K562 (cell line): ENCODE data around the gene ZNF865. TPM values are rescaled to one million over a fixed set of nuclear protein-coding genes. Genes with fewer than 3 reads are reported as not detected.

Experiments
- ATAC-seq: fragments of 200-7000 bp; cut with Tn5 transposase; 3 replicates; pipeline ENCODE4 v1.9.1; 2020; ENCODE audit warnings: moderate library complexity
- BruUV-seq: library from RNA; stranded (reverse); fragments of 400-500 nt; replicated peaks from 2 replicates; lab custom pipeline; 2021; lab: Mats Ljungman, UMichigan
- CTCF ChIA-PET: fragments of 300-600 bp; formaldehyde crosslinking; extraction: SDS; loops from one replicate; lab custom pipeline; 2021; ENCODE audit warnings: low intra/inter-chr PET ratio; lab: Yijun Ruan, JAX
- POLR2A ChIA-PET: fragments of 300-600, 350-650 bp; sonication (Branson Sonifier 250); formaldehyde crosslinking; extraction: SDS; loops from one replicate; lab custom pipeline; 2021; ENCODE audit warnings: antibody characterized with exemption, inconsistent platforms; lab: Yijun Ruan, JAX
- DNase-seq, 4 experiments: peaks; one replicate each; pipeline versions ENCODE4 v3.0.0 to v3.0.0-alpha.2; 2011 to 2018; ENCODE audit warnings: low spot score in 3 of 4, mixed read lengths in 3 of 4; ENCODE audit errors: extremely low read depth in 1 of 4
- FAIRE-seq: peaks from 2 replicates; lab custom pipeline; 2011; peaks lifted over from hg19 to GRCh38; lab: Jason Lieb, UNC
- H2AFZ ChIP-seq: 2 replicates; pipeline ENCODE4 v1.6.0; 2011; ENCODE audit warnings: low read depth, low read length, control low read depth, inconsistent platforms
- H3K27ac ChIP-seq: fragments of 200-600 bp; 3 replicates; pipeline ENCODE4 v1.8.0; 2011; ENCODE audit warnings: low read depth, mild to moderate bottlenecking, control low read depth, inconsistent platforms, low read length, moderate library complexity, mixed read lengths; ENCODE audit errors: extremely low read depth
- H3K27me3 ChIP-seq, 2 experiments: fragments of 300-600 bp in 1 of 2; 2 replicates in 1 of 2; 3 replicates in 1 of 2; pipeline versions ENCODE4 v1.6.0 to v1.8.0; 2011; ENCODE audit warnings: inconsistent platforms in 2 of 2, low read length in 2 of 2, mild to moderate bottlenecking in 1 of 2, mixed read lengths in 1 of 2, moderate library complexity in 1 of 2; ENCODE audit not compliant: control insufficient read depth in 2 of 2, insufficient read depth in 2 of 2
- H3K36me3 ChIP-seq: fragments of 300-600 bp; 3 replicates; pipeline ENCODE4 v1.8.0; 2011; ENCODE audit warnings: mild to moderate bottlenecking, low read length, inconsistent platforms; ENCODE audit not compliant: control insufficient read depth, insufficient read depth
- H3K4me1 ChIP-seq, 2 experiments: fragments of 200-600 bp in 1 of 2; replicated peaks in 1 of 2; 2 replicates in 1 of 2; 3 replicates in 1 of 2; pipeline versions ENCODE4 v1.5.1 to v1.8.0; 2011; ENCODE audit warnings: inconsistent platforms in 2 of 2, low read length in 2 of 2, mild to moderate bottlenecking in 1 of 2, mixed read lengths in 1 of 2, moderate library complexity in 1 of 2; ENCODE audit not compliant: control insufficient read depth in 2 of 2, insufficient read depth in 2 of 2
- H3K4me2 ChIP-seq: 2 replicates; pipeline ENCODE4 v1.6.1; 2011; ENCODE audit warnings: low read length, control low read depth, inconsistent platforms, mixed read lengths; ENCODE audit not compliant: insufficient read depth
- H3K4me3 ChIP-seq: fragments of 200-600 bp; sonication (generic), shearing (Covaris generic); 2 replicates; pipeline ENCODE4 v1.5.1; 2016; ENCODE audit warnings: control low read depth, inconsistent platforms
- H3K79me2 ChIP-seq: fragments of 200-600 bp; 3 replicates; pipeline ENCODE4 v1.8.0; 2011; ENCODE audit warnings: low read length, inconsistent platforms; ENCODE audit not compliant: control insufficient read depth, insufficient read depth
- H3K9ac ChIP-seq, 2 experiments: 2 replicates each; pipeline versions ENCODE4 v1.6.0 to v1.6.1; 2011; ENCODE audit warnings: low read depth in 2 of 2, low read length in 2 of 2, control low read depth in 1 of 2, inconsistent platforms in 1 of 2, mild to moderate bottlenecking in 1 of 2, mixed read lengths in 1 of 2; ENCODE audit not compliant: insufficient read depth in 1 of 2
- H3K9me1 ChIP-seq: one replicate; pipeline ENCODE4 v1.6.0; 2011; ENCODE audit warnings: inconsistent platforms, mild to moderate bottlenecking, low read length, moderate library complexity; ENCODE audit not compliant: control insufficient read depth, insufficient read depth
- H3K9me3 ChIP-seq: replicated peaks from 2 replicates; pipeline ENCODE4 v1.5.1; 2011; ENCODE audit warnings: low read depth, low read length, inconsistent platforms; ENCODE audit not compliant: control insufficient read depth, insufficient read depth
- H4K20me1 ChIP-seq: replicated peaks from 2 replicates; pipeline ENCODE4 v1.6.1; 2011; ENCODE audit warnings: low read length, inconsistent platforms, mixed read lengths; ENCODE audit not compliant: control insufficient read depth, insufficient read depth
- CBX8 ChIP-seq: fragments of 200-600 bp; sonication (generic); IDR thresholded peaks from 2 replicates; pipeline ENCODE4 v1.6.1; 2012; ENCODE audit warnings: borderline replicate concordance, mixed run types, low read depth, mild to moderate bottlenecking, moderate library complexity, mixed read lengths, low read length, control low read depth, inconsistent platforms; ENCODE audit not compliant: poor library complexity, severe bottlenecking; ENCODE audit errors: extremely low read depth
- FOXJ2 ChIP-seq: fragments of 200-800 bp; sonication (Bioruptor generic); IDR thresholded peaks from 2 replicates; pipeline ENCODE4 v1.6.1; 2016; ENCODE audit warnings: missing genetic modification characterization, missing compliant biosample characterization
- HOMEZ ChIP-seq: fragments of 250-450 bp; sonication (Bioruptor Pico); IDR thresholded peaks from 2 replicates; pipeline ENCODE4 v1.4.0; 2020; ENCODE audit warnings: mild to moderate bottlenecking, moderate library complexity
- PPARD ChIP-seq: fragments of 250-450 bp; sonication (Bioruptor Pico); IDR thresholded peaks from 2 replicates; pipeline ENCODE4 v1.8.0; 2022; ENCODE audit warnings: inconsistent platforms, mild to moderate bottlenecking, moderate library complexity
- SP1 ChIP-seq: sonication (generic); formaldehyde crosslinking; IDR thresholded peaks from 2 replicates; pipeline ENCODE4 v1.8.1; 2022; ENCODE audit warnings: mild to moderate bottlenecking, missing genetic modification reagents
- ZNF347 ChIP-seq: fragments of 450-650 bp; formaldehyde crosslinking; IDR thresholded peaks from 2 replicates; pipeline ENCODE4 v1.4.0; 2020; ENCODE audit warnings: low read depth, mild to moderate bottlenecking, moderate library complexity
- WGBS: fragments of 100-300 bp; shearing (Covaris generic); methylation state at CpG from one replicate; pipeline ENCODE4 v1.1.6; 2016; ENCODE audit warnings: low coverage, mixed read lengths; ENCODE audit not compliant: insufficient coverage; ENCODE audit errors: missing lambda C conversion rate; 5-methylcytosine and 5-hydroxymethylcytosine counted together
- in situ Hi-C: fragments of 300-500 bp; cut with MboI; formaldehyde crosslinking; loops from 4 replicates; pipeline ENCODE4 v1.15.0; 2018; ENCODE audit warnings: inconsistent platforms, mixed read lengths
- intact Hi-C: fragments of 100-400 bp; cut with micrococcal nuclease; formaldehyde crosslinking; loops from 2 replicates; pipeline ENCODE4 v1.14.2; 2022
- polyA plus RNA-seq, 8 experiments: library from polyadenylated mRNA; depleted of rRNA in 4 of 8; stranded (reverse) in 5 of 8; unstranded in 3 of 8; fragments of >200 nt; fragmentation: Nextera tagmentation in 2 of 8; fragmentation: Illumina TruSeq in 1 of 8; extraction: Ambion mirVana in 2 of 8; extraction: Trizol in 1 of 8; gene quantifications; 2 replicates each; pipeline versions ENCODE4 v1.2.1 to v1.2.3, GENCODE V29; 2011 to 2014; ENCODE audit warnings: inconsistent platforms in 1 of 8, missing spikeins in 1 of 8
- total RNA-seq, 7 experiments: library from RNA; depleted of rRNA in 6 of 7; stranded (reverse); fragments of >200 nt in 6 of 7; fragmentation: Illumina TruSeq in 2 of 7; extraction: Trizol in 2 of 7; gene quantifications; 2 replicates each; pipeline versions ENCODE4 v1.2.1 to v1.2.3, GENCODE V29; 2011 to 2021; ENCODE audit warnings: low replicate concordance in 1 of 7
- TF ChIP-seq, protein P1 (sequence below): fragments of 150-350 bp; conservative IDR thresholded peaks from 2 replicates; pipeline ENCODE4 v1.6.1; 2014; ENCODE audit warnings: low read length
- TF ChIP-seq, protein P2 (sequence below), 2 experiments: fragments of 450-650 bp; formaldehyde crosslinking in 1 of 2; IDR thresholded peaks; 2 replicates each; pipeline versions ENCODE4 v1.4.0 to v1.6.1; 2014 to 2020; ENCODE audit warnings: mild to moderate bottlenecking in 2 of 2, borderline replicate concordance in 1 of 2, low read depth in 1 of 2

Gene ZNF865
- total and polyA plus RNA-seq, 9 of the 15 experiments (the other 6 are each of a cell fraction or from before 2014, with no cell fraction given), result 0.40 to 18.8 (median 1.6) TPM; not detected in 2

DNA sequence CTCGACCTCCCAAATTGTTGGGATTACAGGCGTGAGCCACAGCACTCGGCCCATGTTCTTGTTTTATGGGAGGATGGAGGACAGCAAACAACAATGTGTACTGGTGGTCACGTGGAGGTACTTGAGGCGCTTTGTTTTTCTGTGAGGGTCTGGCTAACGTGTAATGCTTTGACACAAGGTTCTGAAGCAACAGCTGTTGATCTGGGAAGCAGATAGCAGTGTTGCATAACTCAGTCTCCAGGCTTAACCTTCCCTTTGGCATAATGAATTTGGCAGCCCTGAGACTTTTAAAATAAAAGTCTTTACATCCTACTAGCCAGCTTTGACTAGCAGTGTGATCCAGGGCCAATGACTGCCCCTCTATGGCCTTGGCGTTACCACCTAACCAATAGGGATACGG lies 28.4 kb downstream of the ZNF865 start:
- CTCF ChIA-PET, result interaction anchor here (1.2 kb wide), 1 partner anchor 20 kb away, joined by 4 read pairs; no protein-coding TSS in a partner anchor
- BruUV-seq, result no TSS peak
- in situ Hi-C loops, result loop anchor here (10.0 to 25.0 kb wide), 3 partner anchors 497 to 759 kb away; partner anchors contain the start of genes FCAR, TNNT1 and ZSCAN5A
- TF ChIP-seq, protein P1, sequence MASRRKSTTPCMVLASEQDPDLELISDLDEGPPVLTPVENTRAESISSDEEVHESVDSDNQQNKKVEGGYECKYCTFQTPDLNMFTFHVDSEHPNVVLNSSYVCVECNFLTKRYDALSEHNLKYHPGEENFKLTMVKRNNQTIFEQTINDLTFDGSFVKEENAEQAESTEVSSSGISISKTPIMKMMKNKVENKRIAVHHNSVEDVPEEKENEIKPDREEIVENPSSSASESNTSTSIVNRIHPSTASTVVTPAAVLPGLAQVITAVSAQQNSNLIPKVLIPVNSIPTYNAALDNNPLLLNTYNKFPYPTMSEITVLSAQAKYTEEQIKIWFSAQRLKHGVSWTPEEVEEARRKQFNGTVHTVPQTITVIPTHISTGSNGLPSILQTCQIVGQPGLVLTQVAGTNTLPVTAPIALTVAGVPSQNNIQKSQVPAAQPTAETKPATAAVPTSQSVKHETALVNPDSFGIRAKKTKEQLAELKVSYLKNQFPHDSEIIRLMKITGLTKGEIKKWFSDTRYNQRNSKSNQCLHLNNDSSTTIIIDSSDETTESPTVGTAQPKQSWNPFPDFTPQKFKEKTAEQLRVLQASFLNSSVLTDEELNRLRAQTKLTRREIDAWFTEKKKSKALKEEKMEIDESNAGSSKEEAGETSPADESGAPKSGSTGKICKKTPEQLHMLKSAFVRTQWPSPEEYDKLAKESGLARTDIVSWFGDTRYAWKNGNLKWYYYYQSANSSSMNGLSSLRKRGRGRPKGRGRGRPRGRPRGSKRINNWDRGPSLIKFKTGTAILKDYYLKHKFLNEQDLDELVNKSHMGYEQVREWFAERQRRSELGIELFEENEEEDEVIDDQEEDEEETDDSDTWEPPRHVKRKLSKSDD, result no peak
- TF ChIP-seq SP1 (CRISPR knock-in tag) (no peak), PPARD (no peak), CBX8 (no peak), FOXJ2 (tag) (no peak), ZNF347 (CRISPR knock-in tag) (no peak), HOMEZ (CRISPR knock-in tag) (no peak)
- TF ChIP-seq, protein P2, sequence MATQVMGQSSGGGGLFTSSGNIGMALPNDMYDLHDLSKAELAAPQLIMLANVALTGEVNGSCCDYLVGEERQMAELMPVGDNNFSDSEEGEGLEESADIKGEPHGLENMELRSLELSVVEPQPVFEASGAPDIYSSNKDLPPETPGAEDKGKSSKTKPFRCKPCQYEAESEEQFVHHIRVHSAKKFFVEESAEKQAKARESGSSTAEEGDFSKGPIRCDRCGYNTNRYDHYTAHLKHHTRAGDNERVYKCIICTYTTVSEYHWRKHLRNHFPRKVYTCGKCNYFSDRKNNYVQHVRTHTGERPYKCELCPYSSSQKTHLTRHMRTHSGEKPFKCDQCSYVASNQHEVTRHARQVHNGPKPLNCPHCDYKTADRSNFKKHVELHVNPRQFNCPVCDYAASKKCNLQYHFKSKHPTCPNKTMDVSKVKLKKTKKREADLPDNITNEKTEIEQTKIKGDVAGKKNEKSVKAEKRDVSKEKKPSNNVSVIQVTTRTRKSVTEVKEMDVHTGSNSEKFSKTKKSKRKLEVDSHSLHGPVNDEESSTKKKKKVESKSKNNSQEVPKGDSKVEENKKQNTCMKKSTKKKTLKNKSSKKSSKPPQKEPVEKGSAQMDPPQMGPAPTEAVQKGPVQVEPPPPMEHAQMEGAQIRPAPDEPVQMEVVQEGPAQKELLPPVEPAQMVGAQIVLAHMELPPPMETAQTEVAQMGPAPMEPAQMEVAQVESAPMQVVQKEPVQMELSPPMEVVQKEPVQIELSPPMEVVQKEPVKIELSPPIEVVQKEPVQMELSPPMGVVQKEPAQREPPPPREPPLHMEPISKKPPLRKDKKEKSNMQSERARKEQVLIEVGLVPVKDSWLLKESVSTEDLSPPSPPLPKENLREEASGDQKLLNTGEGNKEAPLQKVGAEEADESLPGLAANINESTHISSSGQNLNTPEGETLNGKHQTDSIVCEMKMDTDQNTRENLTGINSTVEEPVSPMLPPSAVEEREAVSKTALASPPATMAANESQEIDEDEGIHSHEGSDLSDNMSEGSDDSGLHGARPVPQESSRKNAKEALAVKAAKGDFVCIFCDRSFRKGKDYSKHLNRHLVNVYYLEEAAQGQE (IDR thresholded peaks at IDR 0.05; ENCODE audit: borderline replicate concordance), result no peak
- TF ChIP-seq, protein P2 (CRISPR knock-in tag; IDR thresholded peaks at IDR 0.05; ENCODE audit: low read depth), result no peak

More for the DNA sequence above, 28.4 kb downstream of the ZNF865 start:
- peak overlapping the region; percentile 91 for H2AFZ ChIP-seq
- H3K27ac ChIP-seq, result no peak overlapping the region; the same call in 2 of the 3 replicates
- no peak overlapping the region for H3K9ac ChIP-seq
- WGBS, result 90% methylated on average over 8 of the region's 8 CpGs
- no peak overlapping the region for H3K4me3 ChIP-seq
- H3K36me3 ChIP-seq, result peaks cover 6% of the 10 kb centered on the region; the same call in 2 of the 3 replicates
- no peaks in the 10 kb centered on the region for H3K9me1 ChIP-seq
- H3K9me3 ChIP-seq, result 0 out of 2 replicates have a peak, but pooled peaks cover 2% of the 10 kb centered on the region
- H3K27me3 ChIP-seq, result no peaks in the 10 kb centered on the region
- FAIRE-seq (no peak), ATAC-seq (no peak), DNase-seq (no peak)
- intact Hi-C loops, result loop anchor here (10.0 kb wide), 1 partner anchor 489 kb away; the partner anchor contains the start of gene TNNT1
- peaks cover 35% of the 10 kb centered on the region for H3K79me2 ChIP-seq
- H4K20me1 ChIP-seq, result no peaks in the 10 kb centered on the region
- POLR2A ChIA-PET, result interaction anchor here (2.0 kb wide), 1 partner anchor 9 kb away, joined by 12 read pairs; the partner anchor contains the start of gene ZNF784
- peaks cover 13 to 24% of the 10 kb centered on the region in 2 experiments for H3K4me1 ChIP-seq
- peak overlapping the region; percentile 98 for H3K4me2 ChIP-seq
